Nephron progenitor cell (in vitro differentiated cells): Measurements from ENCODE around the gene TGFB1I1.
A peak's percentile ranks its signal among the peaks of the same experiment; 100 is the strongest.

Source experiments
- DNase-seq: peaks from one replicate; pipeline ENCODE4 v3.0.0; 2021
- H3K27ac Mint-ChIP-seq: 2 replicates; pipeline ENCODE4 v1.8.0; 2021; ENCODE audit warnings: mild to moderate bottlenecking, moderate library complexity, mixed read lengths
- H3K27me3 Mint-ChIP-seq: 2 replicates; pipeline ENCODE4 v1.8.0; 2021; ENCODE audit warnings: mild to moderate bottlenecking, low read depth, mixed read lengths; ENCODE audit not compliant: poor library complexity
- H3K36me3 Mint-ChIP-seq: 2 replicates; pipeline ENCODE4 v1.8.0; 2021; ENCODE audit warnings: low read depth, mixed read lengths
- H3K4me1 Mint-ChIP-seq: 2 replicates; pipeline ENCODE4 v1.8.0; 2021; ENCODE audit warnings: mixed read lengths
- H3K4me3 Mint-ChIP-seq: 2 replicates; pipeline ENCODE4 v1.8.0; 2021; ENCODE audit warnings: mild to moderate bottlenecking, moderate library complexity, mixed read lengths
- H3K9me3 Mint-ChIP-seq: 2 replicates; pipeline ENCODE4 v1.8.0; 2021; ENCODE audit warnings: mild to moderate bottlenecking, moderate library complexity, mixed read lengths
- TF ChIP-seq, protein P1 (sequence below): fragments of 200-600 bp; sonication (generic); IDR thresholded peaks from 2 replicates; pipeline ENCODE4 v1.5.0; 2021; ENCODE audit warnings: antibody characterized with exemption

Gene TGFB1I1

DNA sequence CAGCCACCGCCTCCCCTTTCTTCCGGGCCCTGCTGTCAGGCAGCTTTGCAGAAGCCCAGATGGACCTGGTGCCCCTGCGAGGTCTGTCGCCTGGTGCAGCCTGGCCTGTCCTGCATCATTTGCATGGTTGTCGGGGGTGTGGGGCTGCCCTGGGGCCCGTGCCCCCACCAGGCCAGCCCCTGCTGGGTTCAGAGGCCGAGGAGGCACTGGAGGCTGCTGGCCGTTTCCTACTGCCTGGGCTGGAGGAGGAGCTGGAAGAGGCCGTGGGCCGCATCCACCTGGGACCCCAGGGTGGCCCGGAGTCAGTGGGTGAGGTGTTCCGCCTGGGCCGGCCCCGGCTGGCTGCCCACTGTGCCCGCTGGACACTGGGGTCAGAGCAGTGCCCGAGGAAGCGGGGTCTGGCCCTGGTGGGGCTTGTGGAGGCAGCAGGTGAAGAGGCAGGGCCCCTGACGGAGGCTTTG lies 5.5 kb upstream of the TGFB1I1 start:
- Mint-ChIP-seq H3K4me1 (peaks cover 6% of the 10 kb centered on the region), H3K9me3 (no peaks in the 10 kb centered on the region)

DNA sequence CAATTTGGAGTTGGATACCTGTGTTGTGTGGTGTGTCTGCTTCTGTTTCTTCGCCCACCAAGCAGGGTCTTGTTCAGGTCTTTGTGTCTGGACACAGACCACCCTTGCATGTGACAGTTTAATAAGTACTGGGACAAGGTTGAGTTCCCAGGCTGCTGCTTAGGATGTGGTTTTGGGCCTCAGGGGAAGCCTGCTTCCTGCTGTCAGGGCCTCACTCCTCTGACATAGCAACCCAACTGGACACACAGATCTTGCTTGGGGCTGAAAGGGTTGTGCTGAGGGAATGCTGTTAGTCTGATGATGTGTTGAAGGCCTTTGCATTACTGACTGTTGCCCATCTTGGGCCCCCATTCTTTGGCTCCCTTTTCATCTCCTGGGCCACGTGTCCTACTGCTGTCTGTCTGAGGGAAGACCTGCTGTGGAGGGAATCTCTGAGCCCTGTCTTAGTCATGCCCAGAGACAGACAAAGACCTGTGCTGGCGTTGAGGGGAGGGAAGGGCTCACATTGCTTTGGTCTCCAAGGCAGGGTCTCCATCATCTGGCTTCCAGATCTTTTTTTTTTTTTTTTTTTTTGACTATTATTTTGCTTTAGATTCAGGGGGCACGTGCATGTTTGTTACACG lies 4.7 kb upstream of the TGFB1I1 start:
- H3K36me3 Mint-ChIP-seq = peaks cover 23% of the 10 kb centered on the region
- H3K27ac Mint-ChIP-seq = peak overlapping the region; percentile 19
- H3K4me3 Mint-ChIP-seq = no peak overlapping the region

More for the DNA sequence above, 5.5 kb upstream of the TGFB1I1 start:
- peaks cover 23% of the 10 kb centered on the region for H3K36me3 Mint-ChIP-seq
- TF ChIP-seq, protein P1, sequence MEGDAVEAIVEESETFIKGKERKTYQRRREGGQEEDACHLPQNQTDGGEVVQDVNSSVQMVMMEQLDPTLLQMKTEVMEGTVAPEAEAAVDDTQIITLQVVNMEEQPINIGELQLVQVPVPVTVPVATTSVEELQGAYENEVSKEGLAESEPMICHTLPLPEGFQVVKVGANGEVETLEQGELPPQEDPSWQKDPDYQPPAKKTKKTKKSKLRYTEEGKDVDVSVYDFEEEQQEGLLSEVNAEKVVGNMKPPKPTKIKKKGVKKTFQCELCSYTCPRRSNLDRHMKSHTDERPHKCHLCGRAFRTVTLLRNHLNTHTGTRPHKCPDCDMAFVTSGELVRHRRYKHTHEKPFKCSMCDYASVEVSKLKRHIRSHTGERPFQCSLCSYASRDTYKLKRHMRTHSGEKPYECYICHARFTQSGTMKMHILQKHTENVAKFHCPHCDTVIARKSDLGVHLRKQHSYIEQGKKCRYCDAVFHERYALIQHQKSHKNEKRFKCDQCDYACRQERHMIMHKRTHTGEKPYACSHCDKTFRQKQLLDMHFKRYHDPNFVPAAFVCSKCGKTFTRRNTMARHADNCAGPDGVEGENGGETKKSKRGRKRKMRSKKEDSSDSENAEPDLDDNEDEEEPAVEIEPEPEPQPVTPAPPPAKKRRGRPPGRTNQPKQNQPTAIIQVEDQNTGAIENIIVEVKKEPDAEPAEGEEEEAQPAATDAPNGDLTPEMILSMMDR = no peak
- H3K4me3 Mint-ChIP-seq = no peak overlapping the region
- no peak overlapping the region for H3K27ac Mint-ChIP-seq
- H3K27me3 Mint-ChIP-seq = peaks cover 7% of the 10 kb centered on the region
- DNase-seq = no peak

GRCh38 chr16:31467858-31468257 lies 4.1 kb upstream of the TGFB1I1 start:
- peaks cover 23% of the 10 kb centered on the region for H3K36me3 Mint-ChIP-seq
- no peak for DNase-seq
- H3K4me1 Mint-ChIP-seq = peaks cover 12% of the 10 kb centered on the region
- no peak overlapping the region for H3K4me3 Mint-ChIP-seq
- H3K9me3 Mint-ChIP-seq = no peaks in the 10 kb centered on the region
- peaks cover 13% of the 10 kb centered on the region for H3K27me3 Mint-ChIP-seq
- no peak overlapping the region for H3K27ac Mint-ChIP-seq
- TF ChIP-seq, protein P1 = no peak

More for the DNA sequence above, 4.7 kb upstream of the TGFB1I1 start:
- TF ChIP-seq, protein P1 = no peak
- no peaks in the 10 kb centered on the region for H3K9me3 Mint-ChIP-seq
- peaks cover 9% of the 10 kb centered on the region for H3K27me3 Mint-ChIP-seq
- no peak for DNase-seq
- H3K4me1 Mint-ChIP-seq = peaks cover 8% of the 10 kb centered on the region

- no peak for DNase-seq
- TF ChIP-seq, protein P1 = no peak
- no peaks in the 10 kb centered on the region for H3K9me3 Mint-ChIP-seq
- H3K4me1 Mint-ChIP-seq = peaks cover 12% of the 10 kb centered on the region
- peak overlapping the region; percentile 85 for H3K4me3 Mint-ChIP-seq
- peaks cover 14% of the 10 kb centered on the region for H3K36me3 Mint-ChIP-seq
- H3K27ac Mint-ChIP-seq = no peak overlapping the region
- H3K27me3 Mint-ChIP-seq = peaks cover 39% of the 10 kb centered on the region
Observed at GRCh38 chr16:31470615-31471014, 1.3 kb upstream of the TGFB1I1 start.

DNA sequence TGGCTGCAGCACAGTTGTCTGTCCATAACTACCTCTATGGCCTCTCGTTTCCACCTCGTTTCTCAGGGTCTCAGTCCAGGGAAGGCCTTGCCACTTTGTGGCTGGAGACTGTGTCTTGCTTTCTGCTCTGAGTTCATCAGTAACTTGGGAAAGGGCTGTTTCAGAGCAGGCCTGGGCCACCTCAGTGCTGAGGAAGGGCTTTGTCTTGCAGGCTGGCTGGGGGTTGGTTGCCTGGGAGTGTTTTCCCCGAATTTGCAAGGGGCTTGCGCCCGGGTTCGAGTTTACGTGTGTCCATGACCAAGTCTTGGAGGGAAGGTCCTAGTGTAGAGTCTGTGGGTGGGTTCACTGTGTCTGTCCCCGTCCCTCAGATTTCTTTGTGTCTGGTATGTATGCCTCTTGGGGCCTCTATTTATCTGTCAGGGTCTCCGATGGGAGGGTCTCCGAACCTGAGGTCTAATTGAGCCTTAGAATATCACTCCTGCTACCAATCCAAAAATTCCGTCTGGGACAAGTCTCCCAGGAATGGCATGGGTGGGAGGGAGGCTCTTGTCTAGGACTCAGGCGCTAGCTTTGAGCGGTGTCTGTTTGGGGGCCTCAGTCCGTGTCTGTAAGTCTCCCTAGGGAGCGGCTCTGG lies 594 bp upstream of the TGFB1I1 start:
- Mint-ChIP-seq H3K36me3 (peaks cover 13% of the 10 kb centered on the region), H3K4me3 (peak overlapping the region; percentile 85), H3K27ac (no peak overlapping the region), H3K27me3 (peaks cover 46% of the 10 kb centered on the region), H3K9me3 (no peaks in the 10 kb centered on the region), H3K4me1 (peaks cover 18% of the 10 kb centered on the region)
- no peak for DNase-seq
- TF ChIP-seq, protein P1 = no peak
